NCI-H2029 (cell line): ENCODE data around the gene METTL27.
A peak's percentile ranks its signal among the peaks of the same experiment; 100 is the strongest.
"Not testable (repeated sequence)": the region's sequence is repeated elsewhere in the genome, so short reads cannot be mapped to it uniquely, and the experiment has no call there.

ENCODE experiments used
- DNase-seq: peaks from one replicate; lab custom pipeline; 2025; lab: John Stamatoyannopoulos, UW

METTL27 gene, protein sequence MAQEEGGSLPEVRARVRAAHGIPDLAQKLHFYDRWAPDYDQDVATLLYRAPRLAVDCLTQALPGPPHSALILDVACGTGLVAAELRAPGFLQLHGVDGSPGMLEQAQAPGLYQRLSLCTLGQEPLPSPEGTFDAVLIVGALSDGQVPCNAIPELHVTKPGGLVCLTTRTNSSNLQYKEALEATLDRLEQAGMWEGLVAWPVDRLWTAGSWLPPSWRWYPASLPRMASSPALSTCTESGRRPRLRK

DNA sequence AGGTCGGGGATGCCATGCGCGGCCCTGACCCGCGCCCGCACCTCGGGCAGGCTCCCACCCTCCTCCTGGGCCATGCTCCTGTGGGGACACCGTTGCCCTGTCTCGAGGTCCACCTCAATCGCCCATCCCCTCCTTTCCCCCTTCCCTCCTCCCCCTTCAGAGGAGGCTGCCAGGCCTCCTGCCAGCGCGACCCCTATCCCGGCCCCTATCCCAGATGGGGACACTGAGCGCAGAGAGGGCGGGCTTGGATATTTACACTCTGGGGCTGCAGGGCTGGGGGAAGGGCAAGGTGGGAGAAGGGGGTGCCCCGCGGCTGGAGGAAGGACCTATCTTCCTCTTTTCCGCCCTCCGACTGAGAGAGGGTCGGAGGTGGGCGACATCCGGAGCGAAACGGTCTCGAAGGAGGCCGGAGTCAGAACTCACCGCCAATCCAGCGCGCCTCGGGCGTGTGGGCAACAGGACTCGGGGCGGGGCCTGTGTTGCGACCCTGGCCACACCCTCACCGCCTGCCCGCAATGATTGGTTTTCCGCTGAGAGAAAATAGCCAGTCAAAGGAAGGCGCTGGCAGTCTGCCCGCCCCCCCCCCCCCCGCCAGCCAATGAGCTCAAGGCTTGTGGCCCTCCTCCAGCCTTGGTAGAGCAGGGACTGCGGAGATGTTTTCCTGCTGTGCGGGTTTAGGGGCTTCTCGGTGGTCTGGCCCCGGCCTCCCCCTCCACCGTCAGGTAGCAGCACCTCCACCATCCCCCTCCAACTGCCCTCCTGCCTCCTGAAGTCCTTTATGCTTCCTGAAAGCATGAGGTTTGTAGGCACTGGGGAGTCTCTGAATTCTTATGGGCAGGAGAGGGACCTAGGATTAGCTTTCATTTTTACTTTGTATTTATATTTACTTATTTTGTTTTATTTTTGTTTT lies at the start of gene METTL27:
TSS of gene METTL27 (minus strand) at position 450 of the 910 bp plus-strand sequence. CDS start at position 74, 376 bp downstream.
- peak; percentile 88 for DNase-seq

DNA sequence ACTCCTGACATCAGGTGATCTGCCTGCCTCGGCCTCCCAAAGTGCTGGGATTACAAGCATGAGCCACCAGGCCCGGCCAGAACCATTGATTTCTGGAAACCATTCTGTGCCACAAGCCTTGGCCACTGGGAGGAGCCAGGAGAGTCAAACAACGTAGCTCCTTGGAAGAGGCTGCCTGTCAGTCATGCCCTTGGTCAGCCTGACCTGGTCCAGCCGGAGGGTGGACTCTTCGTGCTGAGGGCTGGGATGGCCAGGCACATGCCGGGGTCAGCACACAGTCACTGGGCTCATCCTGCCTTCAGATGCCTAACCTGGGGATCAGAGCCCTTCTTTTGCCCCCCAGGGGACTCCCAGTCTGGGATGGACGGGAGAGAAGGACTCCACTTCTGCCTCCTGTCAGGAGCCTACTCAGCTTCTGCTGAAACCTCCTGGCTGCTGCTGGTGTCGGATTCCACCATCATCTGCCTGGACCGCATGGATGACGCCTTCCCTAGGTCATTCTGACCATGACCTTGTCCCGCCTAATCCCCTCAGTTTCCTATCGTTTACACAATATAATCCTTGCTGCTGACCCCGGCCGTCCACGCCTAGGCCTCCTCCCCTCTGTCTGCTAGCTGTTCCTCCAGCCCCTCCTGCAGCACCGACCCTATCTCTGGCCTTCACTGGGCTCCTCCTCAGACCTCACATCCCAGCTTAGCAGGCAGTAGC lies 49.0 kb upstream of the METTL27 start:
- DNase-seq: no peak

DNA sequence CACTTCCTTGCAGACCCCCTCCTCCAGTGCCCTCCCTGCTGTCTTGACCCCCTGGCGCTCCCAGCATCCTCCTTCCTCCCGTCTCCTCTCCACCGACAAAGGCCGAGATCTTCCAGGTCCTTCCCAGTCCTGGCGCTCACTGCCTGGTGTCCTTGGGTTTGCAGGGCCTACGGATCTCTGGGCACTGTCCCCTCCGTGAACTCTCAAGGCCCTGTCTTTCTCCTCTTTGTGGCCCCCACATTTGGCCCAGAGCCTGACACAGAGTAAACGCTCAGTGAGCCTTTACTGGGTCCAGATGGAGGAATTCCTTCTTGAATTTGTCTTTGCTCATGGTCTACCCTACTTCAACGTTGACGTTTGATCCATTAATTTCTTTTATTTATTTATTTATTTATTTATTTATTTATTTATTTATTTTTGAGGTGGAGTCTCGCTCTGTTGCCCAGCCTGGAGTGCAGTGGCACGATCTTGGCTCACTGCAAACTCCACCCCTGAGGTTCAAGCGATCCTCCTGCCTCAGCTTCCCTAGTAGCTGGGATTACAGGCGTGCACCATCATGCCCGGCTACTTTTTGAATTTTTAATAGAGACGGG lies 48.3 kb upstream of the METTL27 start:
- DNase-seq: no peak

DNA sequence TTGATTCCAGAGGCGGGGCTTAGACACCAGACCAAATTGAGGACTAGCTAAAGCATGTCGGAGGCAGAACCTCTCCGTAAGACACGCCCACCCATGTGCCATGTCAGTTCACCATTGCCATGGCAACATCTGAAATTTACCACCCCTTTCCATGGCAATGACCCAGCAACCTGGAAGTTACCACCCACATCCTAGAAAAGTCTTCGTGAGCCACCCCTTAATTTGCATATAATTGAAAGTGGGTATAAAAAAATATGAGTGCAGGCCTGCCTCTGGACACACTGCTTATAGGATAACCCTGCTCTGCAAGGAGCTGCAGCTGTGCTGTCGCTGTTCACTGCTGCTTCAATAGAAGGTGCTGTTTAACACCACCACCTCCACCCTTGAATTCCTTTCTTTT lies 46.6 kb upstream of the METTL27 start:
- DNase-seq: no peak

DNA sequence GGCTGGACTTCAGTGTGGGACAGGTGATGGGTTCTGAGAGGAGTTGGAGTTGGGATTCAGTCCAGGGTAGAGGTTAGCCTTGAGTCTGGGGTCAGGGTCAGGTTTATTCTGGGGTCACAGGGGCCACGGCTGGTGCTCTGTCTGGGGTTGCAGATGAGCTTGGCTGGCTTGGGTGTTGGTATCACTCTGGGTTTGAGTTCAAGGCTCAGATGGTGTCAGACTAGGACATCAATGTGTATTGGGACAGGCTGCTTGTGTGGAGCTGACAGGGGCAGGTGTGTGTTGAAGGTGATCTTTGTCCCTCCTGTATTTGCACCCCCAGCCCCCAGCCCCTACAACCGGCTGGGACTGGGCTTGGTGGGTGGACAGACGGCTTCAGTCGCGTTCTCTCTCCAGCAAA lies 45.4 kb upstream of the METTL27 start:
- no peak for DNase-seq

DNA sequence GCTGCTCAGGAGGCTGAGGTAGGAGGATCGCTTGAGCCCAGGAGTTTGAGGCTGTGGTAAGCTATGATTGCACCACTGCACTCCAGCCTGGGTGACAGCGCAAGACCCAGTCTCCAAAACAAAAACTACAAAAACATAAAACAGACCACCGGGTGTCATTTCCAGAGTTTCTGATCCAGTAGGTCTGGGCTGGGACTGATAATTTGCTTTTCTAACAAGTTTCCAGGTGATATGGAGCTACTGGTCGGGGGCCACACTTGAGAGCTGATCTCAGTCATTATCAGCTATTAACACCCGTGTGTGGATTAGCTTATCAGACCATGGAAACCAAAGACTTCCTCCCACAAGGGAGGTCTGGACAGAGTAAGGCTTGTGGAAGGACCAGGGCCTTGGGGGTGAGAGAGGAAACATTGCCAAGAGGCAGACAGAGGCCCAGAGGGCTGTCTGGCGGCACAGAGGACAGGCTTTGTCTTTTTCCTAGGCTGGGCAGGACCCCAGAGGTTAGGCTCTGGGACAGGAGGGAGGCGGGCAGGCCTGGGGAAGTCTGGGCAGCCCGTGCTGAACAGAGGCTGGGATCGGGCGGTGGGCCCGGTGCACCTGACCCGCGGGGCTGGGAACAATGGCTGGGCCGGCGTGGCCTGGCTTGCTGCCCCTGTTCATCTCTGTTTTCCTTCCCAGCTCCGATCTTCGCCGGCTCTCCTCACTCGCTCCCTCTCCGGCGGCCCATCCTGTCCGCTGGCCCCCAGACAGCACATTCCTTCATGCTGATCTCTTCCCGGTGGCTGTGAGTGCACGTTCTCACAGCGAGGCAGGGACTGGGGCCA lies 43.9 kb upstream of the METTL27 start:
- DNase-seq: no peak

DNA sequence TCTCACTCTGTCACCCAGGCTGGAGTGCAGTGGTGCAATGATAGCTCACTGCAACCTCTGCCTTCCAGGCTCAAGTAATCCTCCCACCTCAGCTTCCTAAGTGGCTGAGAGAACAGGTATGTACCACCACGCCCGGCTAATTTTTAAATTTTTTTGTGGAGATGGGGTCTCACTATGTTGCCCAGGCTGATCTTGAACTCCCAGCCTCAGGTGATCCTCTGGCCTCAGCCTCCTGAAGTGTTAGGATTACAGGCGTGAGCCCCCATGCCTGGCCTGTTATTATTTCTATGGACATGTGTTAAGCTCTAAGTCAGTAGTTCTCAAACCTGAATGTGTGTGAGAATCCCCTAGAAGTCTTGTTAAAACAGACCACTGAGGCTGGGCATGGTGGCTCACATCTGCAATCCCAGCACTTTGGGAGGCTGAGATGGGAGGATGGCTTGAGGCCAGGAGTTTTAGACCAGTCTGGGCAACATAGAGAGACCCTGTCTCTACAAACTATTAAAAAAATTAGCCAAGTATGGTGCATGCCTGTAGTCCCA lies 43.2 kb upstream of the METTL27 start:
- DNase-seq: no peak

DNA sequence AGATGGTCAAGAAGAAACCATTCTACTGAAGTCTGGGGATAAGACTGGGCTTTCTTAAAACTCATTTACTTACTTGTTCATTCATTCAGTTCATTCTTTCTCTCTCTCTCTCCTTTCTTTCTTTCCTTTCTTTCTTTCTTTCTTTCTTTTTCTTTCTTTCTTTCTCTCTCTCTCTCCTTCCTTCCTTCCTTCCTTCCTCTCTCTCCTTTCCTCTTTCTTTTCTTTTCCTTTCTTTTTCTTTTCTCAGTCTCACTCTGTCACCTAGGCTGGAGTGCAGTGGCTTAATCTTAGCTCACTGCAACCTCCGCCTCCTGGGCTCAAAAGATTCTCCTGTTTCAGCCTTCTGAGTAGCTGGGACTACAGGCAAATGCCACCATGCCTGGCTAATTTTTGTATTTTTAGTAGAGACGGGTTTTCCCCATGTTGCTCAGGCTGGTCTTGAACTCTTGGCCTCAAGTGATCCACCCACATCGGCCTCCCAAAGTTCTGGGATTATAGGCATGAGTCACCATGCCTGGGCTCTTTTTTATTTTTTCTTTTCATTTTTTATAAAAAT lies 42.6 kb upstream of the METTL27 start:
- DNase-seq: not testable (repeated sequence)

DNA sequence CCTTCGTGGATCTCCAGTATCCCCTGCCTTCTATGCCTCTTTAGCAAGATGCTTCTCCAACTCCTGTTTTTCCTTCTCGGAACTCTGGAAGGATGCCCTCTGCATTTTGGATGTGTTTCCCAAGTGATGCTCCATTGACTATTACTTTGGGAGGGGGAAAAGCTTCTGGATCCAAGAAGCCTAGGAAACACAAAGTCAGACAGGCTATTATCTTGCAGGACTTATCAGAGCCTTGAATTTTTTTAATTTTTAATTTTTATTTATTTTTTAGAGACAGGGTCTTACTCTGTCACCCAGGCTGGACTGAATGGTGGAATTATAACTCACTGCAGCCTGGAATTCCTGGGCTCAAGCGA lies 39.7 kb upstream of the METTL27 start:
- DNase-seq: no peak

DNA sequence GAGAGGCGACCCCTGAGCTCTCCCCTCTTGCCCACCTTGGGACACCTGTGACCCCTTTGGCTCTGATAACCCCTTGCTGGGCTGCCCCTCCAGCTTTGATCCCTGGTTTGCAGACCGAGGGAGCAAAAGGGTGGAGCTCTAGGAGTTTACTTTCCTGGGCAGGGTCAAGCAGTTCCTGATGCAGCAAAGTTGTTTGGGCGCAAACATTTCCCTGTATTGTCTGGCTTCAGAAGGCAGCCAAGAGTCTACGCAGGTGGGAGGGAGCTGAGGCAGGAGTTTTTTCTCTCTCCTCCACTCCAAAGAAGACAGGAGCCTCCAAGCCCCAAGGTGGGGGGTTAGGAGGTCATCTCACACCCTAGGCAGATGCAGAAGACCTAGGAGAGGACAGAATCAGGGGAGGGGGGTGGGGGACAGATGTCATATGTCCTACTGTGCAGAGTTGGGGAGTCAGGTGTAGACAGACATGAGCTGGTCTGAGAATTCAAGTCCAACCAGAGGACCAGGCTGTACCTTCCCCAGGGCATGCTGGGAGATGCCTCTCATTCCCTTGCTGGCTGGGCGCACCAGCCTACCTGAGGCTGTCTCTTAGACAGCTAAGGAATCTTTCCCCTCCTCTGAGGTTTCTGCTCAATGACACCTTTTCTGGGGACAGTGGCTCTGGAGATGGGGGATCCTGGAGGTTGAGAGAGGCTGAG lies 39.2 kb upstream of the METTL27 start:
- no peak for DNase-seq

DNA sequence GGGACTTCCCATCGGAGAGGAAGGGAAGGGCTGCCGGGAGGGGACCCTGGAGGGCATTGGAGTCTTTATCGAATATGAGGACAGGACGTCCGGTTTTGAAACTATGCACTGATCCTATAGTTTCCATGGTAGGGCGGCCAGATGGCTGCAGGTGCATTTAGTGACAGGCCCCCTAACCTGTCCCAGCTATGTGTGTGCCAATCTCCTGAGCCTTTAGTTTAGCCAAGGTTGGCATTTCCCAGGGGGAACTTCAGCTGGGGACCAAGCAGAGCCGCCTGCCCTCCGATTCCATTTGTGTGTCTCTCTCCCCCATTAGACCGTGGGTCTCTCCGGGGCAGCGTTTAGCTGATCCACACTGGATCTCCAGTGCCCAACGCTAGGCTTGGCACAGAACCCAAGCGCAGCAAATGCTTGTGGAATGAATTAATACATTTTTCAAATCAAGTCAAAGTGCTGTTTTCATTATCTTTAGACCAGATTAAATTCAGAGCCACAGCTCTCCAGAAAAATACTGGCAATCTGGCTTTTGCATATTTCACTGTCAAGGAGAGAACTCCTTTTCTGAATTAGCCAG lies 38.5 kb upstream of the METTL27 start:
- DNase-seq: no peak

DNA sequence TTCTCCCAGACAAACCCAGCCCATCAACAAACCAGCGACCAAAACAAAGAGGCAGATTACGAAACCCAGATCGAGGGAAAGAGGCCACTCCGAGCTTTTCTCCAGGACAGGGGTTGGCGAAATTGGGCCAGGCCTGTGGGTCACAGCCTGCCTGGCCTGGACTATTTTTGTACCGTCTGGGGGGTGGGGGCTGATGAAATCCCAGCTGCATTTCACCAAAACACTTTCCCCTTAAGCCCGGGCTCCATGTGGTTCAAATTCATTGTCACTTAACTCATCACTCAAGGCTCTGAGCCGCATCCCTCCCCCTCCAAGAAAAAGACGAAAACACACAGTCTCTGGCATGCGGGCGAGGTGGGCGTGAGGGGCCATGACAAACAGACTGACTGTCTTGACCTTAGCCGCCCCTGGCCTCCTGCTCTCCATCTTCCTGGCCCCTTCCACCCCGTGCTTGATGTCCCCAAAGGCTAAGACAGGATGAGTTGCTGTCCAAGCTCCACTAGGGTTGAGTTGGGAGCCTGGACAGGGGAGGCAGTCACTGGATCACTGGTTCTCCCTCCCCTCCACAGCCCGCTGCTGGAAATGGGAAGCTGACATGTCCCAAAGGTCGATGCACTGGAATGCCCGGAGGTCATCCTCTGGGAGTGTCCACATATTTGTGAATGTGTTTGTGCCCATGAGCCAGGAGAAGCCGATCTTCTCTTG lies 37.8 kb upstream of the METTL27 start:
- no peak for DNase-seq

DNA sequence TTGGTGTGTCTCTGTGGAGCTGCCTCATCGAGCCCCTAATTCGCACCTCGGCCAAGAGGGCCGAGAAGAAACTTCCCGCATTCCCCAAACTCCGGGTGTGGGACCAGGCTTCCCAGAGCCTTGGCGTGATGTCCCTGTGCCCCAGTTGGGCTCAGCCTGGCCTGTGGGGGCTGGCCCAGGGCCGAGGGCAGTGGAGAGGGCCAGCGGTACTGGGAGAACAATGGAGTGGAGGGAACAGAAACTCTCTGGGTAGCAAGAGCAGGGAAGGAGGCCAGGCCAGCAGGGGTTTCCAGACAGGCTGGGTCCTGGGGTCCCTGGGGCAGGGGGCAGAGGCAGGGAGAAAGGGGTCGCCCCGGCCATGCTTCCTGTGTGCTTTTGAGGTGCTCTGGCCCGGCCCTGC lies 34.7 kb upstream of the METTL27 start:
- no peak for DNase-seq

DNA sequence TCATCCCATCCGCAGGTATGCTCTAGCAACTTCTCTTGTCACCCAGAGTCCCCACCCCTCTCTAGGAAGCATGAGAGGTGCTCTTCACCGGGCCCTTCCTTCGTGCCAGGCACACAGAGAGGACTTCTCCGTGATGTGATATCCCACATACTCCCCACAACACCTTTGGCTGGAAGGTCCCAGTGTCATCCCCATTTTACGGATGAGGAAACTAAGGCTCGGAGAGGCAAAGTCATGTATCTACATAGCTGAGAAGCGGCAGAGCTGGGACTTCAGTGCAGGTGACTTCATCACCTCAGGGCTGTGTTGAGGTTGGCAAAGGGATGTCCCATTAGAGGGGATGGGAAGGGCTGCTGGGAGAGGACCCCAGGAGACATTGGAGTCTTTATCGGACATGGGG lies 34.0 kb upstream of the METTL27 start:
- DNase-seq: no peak

DNA sequence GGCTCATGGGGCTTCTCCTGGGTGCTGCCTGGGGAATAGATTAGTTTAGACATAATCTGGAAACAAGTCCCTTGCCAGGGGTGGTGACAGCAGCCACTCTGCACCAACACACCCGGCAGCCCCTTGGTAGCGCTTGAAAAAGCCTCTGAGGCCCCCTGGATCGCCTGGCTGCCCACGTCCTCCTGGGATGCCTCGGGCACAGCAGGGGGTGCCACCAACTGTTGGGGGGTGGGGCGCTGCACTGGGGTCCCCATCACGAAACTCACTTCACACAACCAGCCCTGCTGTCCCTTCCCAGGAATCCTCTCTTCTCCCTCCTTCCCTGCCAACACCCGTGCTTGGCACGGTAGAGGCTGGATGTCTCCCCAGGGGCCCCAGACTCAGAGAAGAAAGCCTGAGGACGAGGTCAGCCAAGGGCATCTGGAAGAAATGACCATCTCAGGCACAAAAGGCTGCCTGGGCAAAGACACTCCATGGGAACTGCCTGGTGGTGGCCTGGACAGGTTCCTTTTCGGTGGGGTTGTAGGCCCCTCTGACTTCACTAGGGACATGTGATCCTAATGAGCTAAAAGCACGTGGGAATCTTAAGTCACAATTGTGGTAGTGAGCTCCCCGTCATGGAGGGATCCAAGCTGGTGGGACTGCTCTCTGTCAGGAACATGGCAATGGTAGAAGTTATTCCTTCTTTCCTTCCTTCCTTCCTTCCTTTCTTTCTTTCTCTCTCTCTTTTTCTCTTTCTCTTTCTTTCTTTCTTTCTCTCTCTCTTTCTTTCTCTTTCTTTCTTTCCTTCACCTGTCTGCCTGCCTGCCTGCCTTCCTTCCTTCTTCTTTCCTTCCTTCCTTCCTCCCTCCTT lies 30.0 kb upstream of the METTL27 start:
- no peak for DNase-seq

DNA sequence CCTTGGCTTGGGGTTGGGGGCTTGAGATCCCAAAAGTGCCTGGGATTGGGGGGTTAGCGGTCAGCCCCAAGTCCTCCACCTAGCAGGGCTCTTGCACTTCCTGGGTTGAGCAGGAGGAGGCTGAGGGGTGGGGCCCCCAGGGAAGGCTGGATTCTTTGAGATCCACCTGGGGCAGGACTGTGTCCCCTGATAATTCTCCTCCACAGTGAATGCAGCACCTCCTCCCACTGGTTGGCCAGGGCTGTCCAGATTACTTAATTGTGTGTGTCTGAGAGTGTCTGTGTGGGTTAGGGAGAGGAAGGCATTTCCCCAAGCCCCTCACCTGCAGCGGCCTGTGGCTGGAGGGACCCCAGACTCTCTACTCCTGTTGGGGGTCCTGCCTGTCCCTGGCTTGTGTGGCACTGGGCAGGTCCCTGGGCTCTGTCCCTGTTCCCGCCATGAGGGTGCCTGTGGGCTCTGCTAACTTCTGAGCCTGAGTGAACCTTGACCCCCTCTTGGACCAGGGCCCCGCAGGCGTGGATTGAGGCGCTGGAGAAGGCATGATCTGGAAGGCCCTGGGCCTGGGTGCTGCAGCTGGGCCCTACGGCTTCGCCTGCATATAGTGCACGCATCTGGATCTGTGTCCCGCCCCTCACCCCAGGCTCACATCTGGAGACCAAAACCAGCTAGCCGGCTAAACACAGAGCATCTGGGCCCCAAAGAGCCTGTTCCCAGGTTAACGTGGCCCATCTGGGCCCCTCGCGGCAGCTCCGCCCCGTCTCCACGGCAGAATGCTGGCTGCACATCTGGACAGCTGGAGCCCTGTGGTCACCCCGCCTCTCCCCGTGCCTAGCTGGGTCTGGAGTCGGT lies 29.1 kb upstream of the METTL27 start:
- no peak for DNase-seq

DNA sequence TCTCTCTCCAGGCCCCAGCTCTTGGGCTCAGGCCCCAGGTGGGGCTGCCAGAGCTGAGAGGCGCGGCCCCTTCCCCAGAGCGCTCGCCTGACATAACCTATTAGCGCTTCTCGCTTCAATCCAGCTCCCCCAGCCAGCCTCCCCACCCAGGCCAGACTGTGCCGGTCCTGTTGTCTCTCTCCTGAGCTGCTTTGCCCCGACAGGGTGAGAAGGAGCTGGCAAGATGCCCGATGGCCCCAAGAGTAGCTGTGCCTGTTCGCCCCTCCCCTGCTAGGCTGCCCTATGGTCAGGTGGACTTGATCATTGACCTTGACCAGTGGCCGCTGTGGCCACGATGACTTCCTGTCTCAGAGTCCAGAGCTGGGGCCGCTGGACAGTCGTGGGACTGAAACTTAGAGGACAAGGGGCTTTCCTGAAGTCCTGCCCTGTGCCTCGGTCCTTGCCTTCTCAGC lies 27.8 kb upstream of the METTL27 start:
- DNase-seq: no peak
